DND-41 (cell line): ENCODE measurements around the gene DTNBP1.

Source experiments
- ATAC-seq: fragments of 200-7000 bp; cut with Tn5 transposase; 3 replicates; pipeline ENCODE4 v1.9.1; 2021; ENCODE audit warnings: low read depth; ENCODE audit not compliant: insufficient read depth
- DNase-seq: peaks from one replicate; pipeline ENCODE4 v3.0.0-alpha.2; 2020
- H2AFZ ChIP-seq: 2 replicates; pipeline ENCODE4 v1.6.0; 2012; ENCODE audit warnings: low read depth, low read length
- H3K27ac ChIP-seq: 2 replicates; pipeline ENCODE4 v1.5.1; 2012; ENCODE audit warnings: low read length, inconsistent platforms
- H3K27me3 ChIP-seq: fragments of 200-600 bp; sonication (generic); 2 replicates; pipeline ENCODE4 v1.6.0; 2012; ENCODE audit warnings: low read length, mild to moderate bottlenecking, inconsistent platforms; ENCODE audit not compliant: insufficient read depth, poor library complexity
- H3K36me3 ChIP-seq: 2 replicates; pipeline ENCODE4 v1.5.1; 2012; ENCODE audit warnings: low read length, inconsistent platforms; ENCODE audit not compliant: insufficient read depth
- H3K4me1 ChIP-seq: 2 replicates; pipeline ENCODE4 v1.5.1; 2012; ENCODE audit warnings: mild to moderate bottlenecking, low read length; ENCODE audit not compliant: insufficient read depth
- H3K4me2 ChIP-seq: 2 replicates; pipeline ENCODE4 v1.6.0; 2012; ENCODE audit warnings: mild to moderate bottlenecking, moderate library complexity, low read length, inconsistent platforms; ENCODE audit not compliant: insufficient read depth
- H3K4me3 ChIP-seq, 2 experiments: fragments of 200-600 bp in 1 of 2; shearing (Covaris generic) in 1 of 2; 2 replicates each; pipeline ENCODE4 v1.5.1; 2012 to 2016; ENCODE audit warnings: inconsistent platforms in 2 of 2, low read length in 2 of 2, mild to moderate bottlenecking in 2 of 2, low read depth in 1 of 2, moderate library complexity in 1 of 2
- H3K79me2 ChIP-seq: 2 replicates; pipeline ENCODE4 v1.6.0; 2012; ENCODE audit warnings: low read length, inconsistent platforms; ENCODE audit not compliant: insufficient read depth
- H3K9ac ChIP-seq: 2 replicates; pipeline ENCODE4 v1.6.0; 2012; ENCODE audit warnings: low read depth, mild to moderate bottlenecking, inconsistent platforms, low read length, moderate library complexity
- H3K9me3 ChIP-seq: 2 replicates; pipeline ENCODE4 v1.5.1; 2012; ENCODE audit warnings: low read length, moderate library complexity, mild to moderate bottlenecking, inconsistent platforms; ENCODE audit not compliant: insufficient read depth, severe bottlenecking
- H4K20me1 ChIP-seq: 2 replicates; pipeline ENCODE4 v1.6.0; 2012; ENCODE audit warnings: low read length; ENCODE audit not compliant: insufficient read depth
- CTCF ChIP-seq: IDR thresholded peaks from 2 replicates; pipeline ENCODE4 v1.5.1; 2012; ENCODE audit warnings: borderline replicate concordance, low read length, moderate library complexity, mild to moderate bottlenecking; ENCODE audit not compliant: poor library complexity, severe bottlenecking; ENCODE audit errors: extremely low read depth
- EZH2 ChIP-seq: IDR thresholded peaks from 3 replicates; pipeline ENCODE4 v1.6.1; 2012; ENCODE audit warnings: borderline replicate concordance, low read depth, mild to moderate bottlenecking, moderate library complexity, low read length, inconsistent platforms; ENCODE audit not compliant: severe bottlenecking

DTNBP1 gene

GRCh38 chr6:15631432-15631831, 31.4 kb downstream of the DTNBP1 start:
- peaks cover 6% of the 10 kb centered on the region; the same call in 1 of the 2 replicates for H3K4me1 ChIP-seq
- no peak for TF ChIP-seq CTCF
- no peak for TF ChIP-seq EZH2
- 0 out of 2 replicates have a peak, but pooled peaks cover 5% of the 10 kb centered on the region for H3K79me2 ChIP-seq
- no peak for ATAC-seq
- H2AFZ ChIP-seq = no peak overlapping the region
- H4K20me1 ChIP-seq = 0 out of 2 replicates have a peak, but pooled peaks cover 3% of the 10 kb centered on the region
- no peak overlapping the region for H3K9ac ChIP-seq
- no peak overlapping the region for H3K27ac ChIP-seq
- H3K27me3 ChIP-seq = no peaks in the 10 kb centered on the region
- no peak for DNase-seq
- H3K36me3 ChIP-seq = peaks cover 20% of the 10 kb centered on the region
- H3K4me2 ChIP-seq = no peak overlapping the region
- H3K4me3 ChIP-seq = no peak overlapping the region
- H3K9me3 ChIP-seq = no peaks in the 10 kb centered on the region

GRCh38 chr6:15630202-15630601, 32.6 kb downstream of the DTNBP1 start:
- H3K4me2 ChIP-seq = no peak overlapping the region
- DNase-seq (no peak), ATAC-seq (no peak)
- H3K9ac ChIP-seq = no peak overlapping the region
- H3K27me3 ChIP-seq = no peaks in the 10 kb centered on the region
- no peak overlapping the region for H3K4me3 ChIP-seq
- TF ChIP-seq CTCF = no peak
- H3K27ac ChIP-seq = no peak overlapping the region
- 0 out of 2 replicates have a peak, but pooled peaks cover 5% of the 10 kb centered on the region for H3K79me2 ChIP-seq
- H4K20me1 ChIP-seq = 0 out of 2 replicates have a peak, but pooled peaks cover 3% of the 10 kb centered on the region
- peaks cover 19% of the 10 kb centered on the region for H3K36me3 ChIP-seq
- H2AFZ ChIP-seq = no peak overlapping the region
- H3K4me1 ChIP-seq = peaks cover 6% of the 10 kb centered on the region; the same call in 1 of the 2 replicates
- no peaks in the 10 kb centered on the region for H3K9me3 ChIP-seq

- Histone ChIP-seq H3K27me3 (no peaks in the 10 kb centered on the region), H3K36me3 (peaks cover 18% of the 10 kb centered on the region), H3K4me3 (no peak overlapping the region), H3K27ac (no peak overlapping the region), H3K9ac (no peak overlapping the region), H3K9me3 (no peaks in the 10 kb centered on the region), H2AFZ (no peak overlapping the region), H3K4me2 (no peak overlapping the region), H3K4me1 (peaks cover 6% of the 10 kb centered on the region; the same call in 1 of the 2 replicates), H3K79me2 (0 out of 2 replicates have a peak, but pooled peaks cover 5% of the 10 kb centered on the region), H4K20me1 (0 out of 2 replicates have a peak, but pooled peaks cover 3% of the 10 kb centered on the region)
- TF ChIP-seq CTCF = no peak
- no peak for TF ChIP-seq EZH2
- ATAC-seq = no peak
- DNase-seq = no peak
These were observed 33.3 kb downstream of the DTNBP1 start for GRCh38 chr6:15629487-15629886.
